NAMALWA (cell line): ENCODE results near the gene CHCHD4.
"Not testable (repeated sequence)": the region's sequence is repeated elsewhere in the genome, so short reads cannot be mapped to it uniquely, and the experiment has no call there.

ENCODE experiments used
- DNase-seq: peaks from one replicate; pipeline ENCODE4 v3.0.0-alpha.2; 2015; ENCODE audit warnings: low spot score

Gene CHCHD4

DNA sequence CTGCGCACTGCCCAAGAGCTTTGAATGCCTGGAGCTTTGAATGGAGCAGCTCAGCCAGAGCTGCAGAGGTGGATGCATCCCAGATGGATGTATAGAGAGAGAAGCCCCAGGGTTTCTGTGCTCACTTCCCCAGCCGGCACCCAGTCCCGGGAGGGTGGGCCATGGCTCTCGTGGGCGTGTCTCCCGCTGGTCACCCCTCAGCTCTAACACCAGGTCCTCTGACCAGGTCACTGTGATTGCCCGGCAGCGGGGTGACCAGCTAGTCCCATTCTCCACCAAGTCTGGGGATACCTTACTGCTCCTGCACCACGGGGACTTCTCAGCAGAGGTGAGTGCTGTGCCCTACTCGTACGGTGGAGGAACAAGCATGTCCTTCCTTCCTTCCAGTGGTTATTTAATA lies 10.9 kb upstream of the CHCHD4 start:
- DNase-seq = no peak

- DNase-seq = no peak
Observed at GRCh38 chr3:14134291-14134690, 9.6 kb upstream of the CHCHD4 start.

DNA sequence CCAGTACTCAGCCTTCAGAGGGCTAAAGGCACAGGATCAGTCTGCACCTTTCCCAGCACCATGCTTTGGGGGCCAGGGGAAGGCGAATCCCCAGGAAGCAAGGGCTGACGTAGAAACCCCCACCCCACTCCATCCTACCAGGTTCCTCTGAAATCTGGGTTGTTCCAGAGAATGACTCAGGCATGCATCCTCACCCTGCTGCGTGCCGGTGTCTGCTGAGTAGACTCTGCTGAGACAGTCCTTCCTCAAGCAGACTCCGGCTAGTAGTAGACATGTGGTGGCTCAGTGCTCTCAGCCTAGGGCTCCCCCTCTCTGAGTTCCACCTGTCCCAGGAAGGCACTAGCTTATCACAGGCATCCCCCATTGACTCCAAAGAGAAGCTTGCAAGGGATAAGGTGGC lies 9.2 kb upstream of the CHCHD4 start:
- no peak for DNase-seq

DNA sequence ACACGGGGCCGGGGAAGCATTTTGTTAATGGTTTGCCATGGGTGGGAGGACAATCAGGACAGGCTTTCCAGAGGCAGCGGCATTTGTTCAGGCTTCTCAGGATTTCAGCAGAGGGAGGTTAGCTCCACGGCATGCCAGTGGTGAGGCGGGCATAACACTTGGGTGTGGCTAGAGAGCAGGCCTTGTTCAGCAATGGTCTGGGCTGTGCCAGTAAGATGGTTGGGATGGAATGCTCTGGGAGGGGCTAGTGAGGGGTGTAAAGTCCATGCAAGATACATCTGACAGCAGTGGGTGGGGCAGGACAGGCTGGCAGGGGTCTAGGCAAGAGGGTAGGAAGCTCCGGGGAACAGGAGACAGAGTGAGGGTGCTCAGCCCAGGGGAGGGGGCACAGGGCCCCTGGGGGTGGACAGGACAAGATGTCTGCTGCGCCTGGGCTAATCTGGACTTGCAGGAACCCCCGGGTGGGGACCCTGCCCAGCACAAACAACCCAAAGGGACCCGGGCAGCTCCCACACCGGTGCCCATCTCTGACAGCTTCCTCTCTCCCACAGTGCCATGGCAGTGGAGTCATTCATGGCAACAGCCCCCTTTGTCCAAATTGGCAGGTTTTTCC lies 8.6 kb upstream of the CHCHD4 start:
- DNase-seq = no peak

GRCh38 chr3:14132689-14133088 lies 8.0 kb upstream of the CHCHD4 start:
- DNase-seq = no peak

- no peak for DNase-seq
Observed at GRCh38 chr3:14132120-14132519, 7.5 kb upstream of the CHCHD4 start.

- no peak for DNase-seq
Observed at GRCh38 chr3:14131134-14131533, 6.5 kb upstream of the CHCHD4 start.

DNA sequence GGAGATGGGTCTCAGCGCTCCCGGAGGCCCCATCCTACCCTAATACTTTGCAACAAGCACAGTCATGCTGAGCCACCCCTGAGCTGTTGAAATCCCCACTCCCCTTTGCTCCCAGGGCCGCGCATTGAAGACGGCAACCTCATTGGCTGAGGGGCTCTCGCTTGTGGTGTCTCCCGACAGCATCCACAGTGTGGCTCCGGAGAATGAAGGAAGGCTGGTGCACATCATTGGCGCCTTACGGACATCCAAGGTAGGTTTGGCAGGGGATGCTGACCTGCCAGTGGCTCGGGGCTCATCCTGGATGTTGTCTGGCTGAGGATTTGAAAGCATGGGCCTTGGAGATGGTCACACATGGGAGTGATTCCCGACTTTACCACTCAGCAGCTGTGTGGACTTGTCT lies 6.0 kb upstream of the CHCHD4 start:
- DNase-seq = no peak

GRCh38 chr3:14130230-14130629 lies 5.6 kb upstream of the CHCHD4 start:
- no peak for DNase-seq

DNA sequence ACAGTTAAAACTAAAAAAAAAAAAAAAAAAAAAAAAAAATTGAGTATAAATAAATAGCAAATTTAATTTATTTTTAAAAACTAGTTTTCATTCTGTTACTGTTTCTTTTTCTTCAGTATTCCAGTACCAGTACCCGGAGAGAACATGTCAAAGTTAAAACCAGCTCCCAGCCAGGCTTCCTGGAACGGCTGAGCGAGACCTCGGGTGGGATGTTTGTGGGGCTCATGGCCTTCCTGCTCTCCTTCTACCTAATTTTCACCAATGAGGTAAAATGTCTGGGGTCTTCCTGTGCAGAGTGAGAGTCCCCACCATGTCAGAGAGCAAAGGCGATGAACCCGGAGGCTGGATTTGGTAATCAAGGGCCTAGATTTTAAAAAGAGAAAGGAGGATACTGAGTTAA lies 4.6 kb upstream of the CHCHD4 start:
- DNase-seq = no peak

- no peak for DNase-seq
Observed at GRCh38 chr3:14128724-14129123, 4.1 kb upstream of the CHCHD4 start.

GRCh38 chr3:14127516-14128161 lies 3.0 kb upstream of the CHCHD4 start:
- no peak for DNase-seq

DNA sequence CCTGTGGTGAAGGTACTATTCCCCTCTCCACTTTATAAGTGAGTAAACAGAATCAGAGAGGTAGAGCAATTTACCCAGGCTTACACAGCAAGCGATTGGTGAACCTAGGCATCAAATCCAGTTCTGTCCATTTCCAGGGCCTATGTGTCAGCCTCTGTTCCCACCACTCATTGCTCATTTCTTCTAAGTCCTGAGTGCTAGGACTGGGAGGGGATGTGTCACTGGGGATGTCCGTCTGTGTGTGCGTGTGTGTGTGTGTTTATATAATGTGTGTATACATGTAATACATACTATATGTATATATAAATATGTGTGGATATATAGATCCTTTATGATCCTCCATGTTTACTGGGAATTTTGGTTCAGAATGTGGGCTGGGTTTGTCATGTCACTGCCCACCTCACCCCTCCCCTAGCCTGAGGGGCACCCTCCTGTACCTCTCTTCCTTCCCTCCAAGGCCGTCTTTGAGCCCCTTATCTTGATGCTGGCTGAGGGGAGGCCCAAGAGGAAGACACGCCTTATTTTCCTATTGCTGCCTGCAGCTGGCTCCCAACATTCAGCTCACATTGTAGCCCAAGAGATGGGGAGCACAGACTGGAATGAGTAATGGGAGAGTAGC lies 2.3 kb upstream of the CHCHD4 start:
- no peak for DNase-seq

GRCh38 chr3:14126017-14126886 lies 1.6 kb upstream of the CHCHD4 start:
- DNase-seq = no peak

DNA sequence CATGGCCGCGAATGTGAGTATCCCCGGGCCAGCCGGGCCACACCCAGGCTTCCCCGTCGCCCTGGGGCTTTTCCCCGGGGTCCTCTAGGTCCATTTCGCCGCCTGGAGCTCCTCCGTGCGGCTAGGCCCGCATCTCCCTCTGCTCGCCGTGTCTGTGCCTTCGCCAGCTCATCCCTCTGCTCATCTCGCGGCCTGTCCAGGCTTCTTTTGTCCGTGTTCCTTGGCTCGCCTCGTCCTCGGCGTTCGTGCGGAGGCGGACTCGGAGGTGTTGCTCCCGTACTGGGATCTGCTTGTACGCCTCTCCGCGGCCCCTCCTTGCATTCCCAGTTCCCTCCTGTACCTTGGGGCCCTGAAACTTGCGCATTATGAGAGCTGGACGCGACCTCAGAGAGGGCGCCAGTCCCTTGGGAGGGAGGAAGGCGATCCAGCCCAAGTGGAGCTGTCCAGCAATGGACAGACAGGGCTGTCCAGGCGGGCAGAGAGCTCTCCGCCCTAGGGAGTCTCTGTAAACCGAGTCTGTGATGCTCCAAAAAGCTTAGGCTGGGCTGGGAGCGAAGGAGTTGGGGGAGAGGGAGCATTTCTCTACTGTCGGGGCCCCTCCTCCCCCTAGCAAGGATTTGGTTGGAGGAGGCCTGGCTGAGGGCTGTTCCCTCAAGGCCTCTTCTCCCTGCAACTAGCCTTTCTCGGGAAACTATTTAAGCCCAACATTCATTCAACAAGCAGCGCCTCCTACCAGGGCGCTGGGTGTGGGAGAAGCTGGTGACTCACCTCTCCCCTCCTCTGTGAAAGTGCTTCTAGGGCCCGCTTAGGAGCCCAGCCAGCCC lies 735 bp upstream of the CHCHD4 start:
- DNase-seq = peak; percentile 55

GRCh38 chr3:14124223-14124614 lies 451 bp downstream of the CHCHD4 start:
- DNase-seq = peak; percentile 60

DNA sequence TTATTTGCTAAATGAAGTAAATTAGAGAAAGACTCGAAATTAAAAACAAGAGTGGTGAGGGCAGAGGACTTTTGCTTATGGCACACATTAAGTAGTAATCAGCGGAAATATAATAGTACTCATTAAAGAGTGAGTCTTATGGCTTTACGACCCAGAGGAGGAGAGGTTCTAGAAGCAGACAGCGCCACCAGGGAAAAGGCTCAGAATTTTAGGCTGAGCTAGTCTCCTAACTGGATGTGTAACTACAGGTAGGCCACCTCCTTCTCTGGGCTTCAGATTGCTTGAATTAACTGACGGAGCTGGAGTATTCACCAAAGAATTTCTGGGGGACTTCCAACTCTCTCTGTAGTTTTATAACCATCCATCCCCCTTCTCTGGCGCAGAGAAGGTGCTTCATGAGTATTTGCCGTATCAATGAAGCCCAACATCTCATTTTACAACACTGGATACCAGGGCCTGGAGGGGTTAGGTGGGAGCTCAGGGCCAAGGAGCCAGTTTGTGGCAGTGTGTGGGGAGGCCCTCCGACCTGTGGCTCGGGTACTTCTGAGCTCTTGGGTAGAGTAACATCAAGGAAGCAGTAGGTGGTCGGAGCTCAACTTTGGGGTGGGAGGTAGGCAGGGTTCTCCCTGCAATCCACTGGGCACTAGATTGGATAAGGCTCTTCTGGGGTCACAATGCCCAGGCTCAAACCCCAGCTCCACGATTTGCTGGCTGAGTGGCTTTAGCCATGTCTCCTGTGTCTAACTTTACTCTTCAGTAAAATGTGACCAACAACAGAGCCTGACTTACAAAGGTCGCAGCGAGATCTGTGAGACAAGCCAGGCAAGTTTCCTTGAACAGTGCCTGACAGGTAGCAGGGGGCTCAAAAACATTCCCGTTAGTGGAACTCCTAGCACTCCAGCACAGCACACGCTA lies 1.1 kb downstream of the CHCHD4 start:
- peak; percentile 25 for DNase-seq

- DNase-seq = no peak
Observed at GRCh38 chr3:14122301-14122700, 2.4 kb downstream of the CHCHD4 start.

DNA sequence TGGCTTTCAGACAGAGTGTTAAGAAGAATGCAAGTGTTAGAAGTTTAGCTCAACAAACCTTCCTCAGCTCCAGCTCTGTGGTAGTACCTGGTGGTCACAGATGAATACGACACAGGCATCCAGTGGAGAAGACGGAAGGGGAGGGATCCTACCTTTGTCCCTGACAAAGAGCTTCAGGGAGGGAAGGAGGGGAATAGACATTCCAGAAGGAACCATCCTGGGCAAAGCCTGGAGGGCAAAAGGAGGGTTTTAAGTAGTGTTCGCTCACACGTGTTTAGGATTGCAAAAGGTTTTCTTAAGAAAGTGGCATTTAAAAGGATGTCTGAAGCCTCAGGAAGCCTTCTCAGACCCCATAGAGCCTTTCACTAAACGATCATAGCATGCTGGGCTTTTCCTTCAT lies 2.8 kb downstream of the CHCHD4 start:
- DNase-seq = no peak

GRCh38 chr3:14120921-14121448 lies 3.7 kb downstream of the CHCHD4 start:
- not testable (repeated sequence) for DNase-seq
